PC-9 (cell line): ENCODE results near the gene ATP13A2. TPM values are rescaled to one million over a fixed set of nuclear protein-coding genes. Genes with fewer than 3 reads are reported as not detected.
"Not testable (repeated sequence)": the region's sequence is repeated elsewhere in the genome, so short reads cannot be mapped to it uniquely, and the experiment has no call there.

Source experiments
- BruUV-seq: library from RNA; stranded (reverse); fragments of 400-500 nt; replicated peaks from 2 replicates; lab custom pipeline; 2021; lab: Mats Ljungman, UMichigan
- CTCF ChIA-PET: fragments of 300-600 bp; sonication (Branson Sonifier 250); formaldehyde crosslinking; loops from one replicate; lab custom pipeline; 2022; ENCODE audit warnings: antibody characterized with exemption; lab: Charles Lee
- POLR2A ChIA-PET: fragments of 300-600 bp; sonication (Branson Sonifier 250); formaldehyde crosslinking; loops from one replicate; lab custom pipeline; 2022; ENCODE audit warnings: antibody characterized with exemption; ENCODE audit not compliant: unreplicated experiment; lab: Charles Lee
- DNase-seq, 2 experiments: peaks; one replicate each; pipeline versions ENCODE4 v3.0.0 to v3.0.0-alpha.2; 2015 to 2022; ENCODE audit warnings: mixed read lengths in 1 of 2
- H2AFZ ChIP-seq: fragments of 200-600 bp; sonication (generic); 2 replicates; pipeline ENCODE4 v1.8.1; 2017; ENCODE audit warnings: antibody characterized with exemption
- H3F3A ChIP-seq: fragments of 200-600 bp; sonication (generic); 2 replicates; pipeline ENCODE4 v1.8.1; 2017; ENCODE audit warnings: antibody characterized with exemption, mild to moderate bottlenecking, low read depth; ENCODE audit not compliant: insufficient read depth
- H3K27ac ChIP-seq: fragments of 200-600 bp; sonication (generic); 2 replicates; pipeline ENCODE4 v1.6.1; 2016; ENCODE audit warnings: mixed run types
- H3K27me3 ChIP-seq: fragments of 200-600 bp; sonication (generic); 2 replicates; pipeline ENCODE4 v1.6.1; 2016; ENCODE audit warnings: low read depth, mixed run types; ENCODE audit not compliant: insufficient read depth
- H3K36me3 ChIP-seq: fragments of 200-600 bp; sonication (generic); 2 replicates; pipeline ENCODE4 v1.6.1; 2016; ENCODE audit warnings: low read depth, mixed run types
- H3K4me1 ChIP-seq: fragments of 200-600 bp; sonication (generic); replicated peaks from 2 replicates; pipeline ENCODE4 v1.6.1; 2016; ENCODE audit warnings: mixed run types; ENCODE audit not compliant: insufficient read depth
- H3K4me2 ChIP-seq: fragments of 200-600 bp; sonication (generic); 2 replicates; pipeline ENCODE4 v1.6.1; 2017; ENCODE audit warnings: mixed run types
- H3K4me3 ChIP-seq: fragments of 200-600 bp; sonication (generic); 2 replicates; pipeline ENCODE4 v1.6.1; 2016; ENCODE audit warnings: mixed run types
- H3K79me2 ChIP-seq: fragments of 200-600 bp; sonication (generic); 2 replicates; pipeline ENCODE4 v1.6.1; 2017; ENCODE audit warnings: low read depth, mixed run types
- H3K9me2 ChIP-seq: fragments of 200-600 bp; sonication (generic); 2 replicates; pipeline ENCODE4 v1.8.1; 2017; ENCODE audit warnings: mild to moderate bottlenecking; ENCODE audit not compliant: insufficient read depth
- H3K9me3 ChIP-seq: fragments of 200-600 bp; sonication (generic); 2 replicates; pipeline ENCODE4 v1.8.1; 2016; ENCODE audit warnings: low read depth; ENCODE audit not compliant: insufficient read depth
- H4K20me1 ChIP-seq: fragments of 200-600 bp; sonication (generic); 2 replicates; pipeline ENCODE4 v1.8.1; 2017; ENCODE audit not compliant: insufficient read depth
- EZH2 ChIP-seq: fragments of 200-600 bp; sonication (generic); IDR thresholded peaks from 2 replicates; pipeline ENCODE4 v1.8.0; 2017; ENCODE audit warnings: antibody characterized with exemption, low read depth
- intact Hi-C: fragments of 100-400 bp; cut with micrococcal nuclease; formaldehyde crosslinking; loops from one replicate; pipeline ENCODE4 v1.10.0; 2022; ENCODE audit not compliant: unreplicated experiment
- total RNA-seq: library from RNA; stranded (reverse); gene quantifications from 2 replicates; pipeline ENCODE4 v1.2.3, GENCODE V29; 2021
- TF ChIP-seq, protein P1 (sequence below): fragments of 200-600 bp; sonication (generic); conservative IDR thresholded peaks from 2 replicates; pipeline ENCODE4 v1.6.1; 2017; ENCODE audit warnings: mixed run types, antibody characterized with exemption, mild to moderate bottlenecking, moderate library complexity

ATP13A2 gene
- total RNA-seq, 1 experiment from 2014 or later = 39.9 TPM

DNA sequence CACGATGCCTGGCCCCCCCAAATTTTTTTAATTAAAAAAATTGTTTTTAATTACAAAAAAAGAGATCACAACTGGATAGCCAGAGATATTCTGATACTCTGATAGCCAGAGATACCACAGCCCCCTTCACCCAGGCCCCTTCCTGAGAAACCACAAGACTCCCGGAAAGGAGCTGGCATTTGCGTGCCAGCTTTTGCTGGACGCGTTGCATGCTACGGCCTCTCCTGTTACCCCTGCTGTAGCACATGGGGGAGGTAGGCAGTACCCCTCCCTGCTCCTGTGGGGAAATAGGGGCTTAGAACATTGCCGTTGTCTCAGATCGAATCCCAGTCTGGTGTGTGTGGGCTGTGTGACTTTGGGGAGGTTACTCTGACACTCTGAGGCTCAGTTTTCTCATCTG, 54.0 kb downstream of the ATP13A2 start:
- H4K20me1 ChIP-seq = no peaks in the 10 kb centered on the region
- no peak overlapping the region for H2AFZ ChIP-seq
- DNase-seq = no peak
- H3K9me3 ChIP-seq = no peaks in the 10 kb centered on the region
- H3K79me2 ChIP-seq = no peaks in the 10 kb centered on the region
- BruUV-seq = no TSS peak
- TF ChIP-seq EZH2 = no peak
- TF ChIP-seq, protein P1, sequence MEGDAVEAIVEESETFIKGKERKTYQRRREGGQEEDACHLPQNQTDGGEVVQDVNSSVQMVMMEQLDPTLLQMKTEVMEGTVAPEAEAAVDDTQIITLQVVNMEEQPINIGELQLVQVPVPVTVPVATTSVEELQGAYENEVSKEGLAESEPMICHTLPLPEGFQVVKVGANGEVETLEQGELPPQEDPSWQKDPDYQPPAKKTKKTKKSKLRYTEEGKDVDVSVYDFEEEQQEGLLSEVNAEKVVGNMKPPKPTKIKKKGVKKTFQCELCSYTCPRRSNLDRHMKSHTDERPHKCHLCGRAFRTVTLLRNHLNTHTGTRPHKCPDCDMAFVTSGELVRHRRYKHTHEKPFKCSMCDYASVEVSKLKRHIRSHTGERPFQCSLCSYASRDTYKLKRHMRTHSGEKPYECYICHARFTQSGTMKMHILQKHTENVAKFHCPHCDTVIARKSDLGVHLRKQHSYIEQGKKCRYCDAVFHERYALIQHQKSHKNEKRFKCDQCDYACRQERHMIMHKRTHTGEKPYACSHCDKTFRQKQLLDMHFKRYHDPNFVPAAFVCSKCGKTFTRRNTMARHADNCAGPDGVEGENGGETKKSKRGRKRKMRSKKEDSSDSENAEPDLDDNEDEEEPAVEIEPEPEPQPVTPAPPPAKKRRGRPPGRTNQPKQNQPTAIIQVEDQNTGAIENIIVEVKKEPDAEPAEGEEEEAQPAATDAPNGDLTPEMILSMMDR = no peak
- no peaks in the 10 kb centered on the region for H3K9me2 ChIP-seq
- ChIA-PET POLR2A (no interaction called here), CTCF (interaction anchor here (0.6 kb wide), 1 partner anchor 167 kb away, joined by 7 read pairs; no protein-coding TSS in a partner anchor)
- H3K4me2 ChIP-seq = no peak overlapping the region
- H3K4me3 ChIP-seq = no peak overlapping the region
- no peaks in the 10 kb centered on the region for H3K4me1 ChIP-seq
- H3K36me3 ChIP-seq = no peaks in the 10 kb centered on the region
- intact Hi-C loops = loop anchor here (10.0 kb wide), 1 partner anchor 277 kb away; no protein-coding TSS in a partner anchor
- H3F3A ChIP-seq = peaks cover 3% of the 10 kb centered on the region; the same call in 1 of the 2 replicates
- no peak overlapping the region for H3K27ac ChIP-seq
- no peaks in the 10 kb centered on the region for H3K27me3 ChIP-seq

DNA sequence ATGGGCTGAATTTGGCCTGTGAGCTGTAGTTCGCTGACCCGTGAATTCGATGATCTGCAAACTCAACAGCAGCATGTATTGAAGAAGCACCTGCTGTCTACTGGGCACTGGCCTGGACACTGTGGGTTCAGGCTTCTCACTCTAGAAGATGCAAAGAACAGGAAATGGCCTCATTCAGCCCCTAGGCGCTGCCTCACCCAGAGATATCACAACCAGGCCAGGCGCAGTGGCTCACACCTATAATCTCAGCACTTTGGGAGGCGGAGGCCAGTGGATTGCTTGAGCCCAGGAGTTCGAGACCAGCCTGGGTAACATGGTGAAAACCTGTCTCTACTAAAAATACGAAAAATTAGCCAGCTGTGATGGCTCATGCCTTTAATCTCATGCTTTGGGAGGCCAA, 55.0 kb downstream of the ATP13A2 start:
- CTCF ChIA-PET = interaction anchor here (0.6 kb wide), 1 partner anchor 30 kb away, joined by 3 read pairs; no protein-coding TSS in a partner anchor
- no peak overlapping the region for H3K4me3 ChIP-seq
- BruUV-seq = no TSS peak

DNA sequence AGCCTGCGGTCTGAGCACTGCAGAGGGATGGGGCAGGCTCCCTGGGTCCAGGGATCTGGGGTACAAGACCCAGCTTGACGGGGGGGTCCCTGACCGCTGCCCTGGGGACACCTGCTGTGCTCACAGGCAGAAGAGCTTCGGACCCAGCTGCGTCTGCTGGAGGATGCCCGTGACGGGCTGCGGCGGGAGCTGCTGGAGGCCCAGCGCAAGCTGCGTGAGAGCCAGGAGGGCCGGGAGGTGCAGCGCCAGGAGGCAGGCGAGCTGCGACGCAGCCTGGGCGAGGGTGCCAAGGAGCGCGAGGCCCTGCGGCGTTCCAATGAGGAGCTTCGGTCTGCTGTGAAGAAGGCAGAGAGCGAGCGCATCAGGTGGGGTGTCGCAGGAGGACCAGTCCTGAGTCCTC, 56.5 kb downstream of the ATP13A2 start:
- Histone ChIP-seq H3K9me2 (no peaks in the 10 kb centered on the region), H3K4me3 (no peak overlapping the region), H3F3A (no peaks in the 10 kb centered on the region), H3K4me2 (no peak overlapping the region), H3K4me1 (no peaks in the 10 kb centered on the region), H2AFZ (no peak overlapping the region), H3K27ac (no peak overlapping the region), H3K79me2 (no peaks in the 10 kb centered on the region), H3K9me3 (no peaks in the 10 kb centered on the region), H4K20me1 (no peaks in the 10 kb centered on the region), H3K27me3 (no peaks in the 10 kb centered on the region), H3K36me3 (no peaks in the 10 kb centered on the region)
- BruUV-seq = no TSS peak
- POLR2A ChIA-PET = no interaction called here
- TF ChIP-seq EZH2 = no peak
- no peak for DNase-seq
- CTCF ChIA-PET = no interaction called here
- intact Hi-C loops = loop anchor here (10.0 kb wide), 1 partner anchor 280 kb away; no protein-coding TSS in a partner anchor

More for the DNA sequence above, 55.0 kb downstream of the ATP13A2 start:
- no peak for TF ChIP-seq EZH2
- TF ChIP-seq, protein P1 = no peak
- intact Hi-C loops = loop anchor here (10.0 kb wide), 1 partner anchor 278 kb away; no protein-coding TSS in a partner anchor
- Histone ChIP-seq H3F3A (peaks cover 3% of the 10 kb centered on the region; the same call in 1 of the 2 replicates), H3K36me3 (no peaks in the 10 kb centered on the region), H3K4me1 (no peaks in the 10 kb centered on the region), H3K27ac (no peak overlapping the region), H3K9me2 (no peaks in the 10 kb centered on the region), H3K9me3 (no peaks in the 10 kb centered on the region), H2AFZ (no peak overlapping the region), H4K20me1 (no peaks in the 10 kb centered on the region), H3K79me2 (no peaks in the 10 kb centered on the region), H3K4me2 (no peak overlapping the region), H3K27me3 (no peaks in the 10 kb centered on the region)
- POLR2A ChIA-PET = no interaction called here
- DNase-seq = no peak

DNA sequence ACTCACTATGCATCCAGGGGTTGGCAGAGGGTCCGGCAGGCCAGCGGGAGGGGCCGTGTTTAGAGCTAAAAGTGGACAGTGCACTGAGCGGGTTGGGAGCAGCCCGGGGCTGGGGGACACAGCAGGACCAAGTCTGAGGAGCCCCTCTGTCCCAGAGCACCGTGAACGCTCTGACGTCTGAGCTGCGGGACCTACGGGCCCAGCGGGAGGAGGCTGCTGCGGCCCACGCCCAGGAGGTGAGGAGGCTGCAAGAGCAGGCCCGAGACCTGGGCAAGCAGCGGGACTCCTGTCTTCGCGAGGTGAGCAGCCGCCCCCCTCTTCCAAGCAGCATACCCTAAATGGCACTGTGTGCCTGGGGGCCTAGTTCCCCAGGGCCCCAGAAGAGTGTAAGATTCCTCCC, 57.1 kb downstream of the ATP13A2 start:
- CTCF ChIA-PET = interaction anchor here (0.6 kb wide), 1 partner anchor 392 kb away, joined by 4 read pairs; no protein-coding TSS in a partner anchor
- Histone ChIP-seq H3K4me3 (no peak overlapping the region), H4K20me1 (no peaks in the 10 kb centered on the region), H3K9me3 (no peaks in the 10 kb centered on the region), H2AFZ (no peak overlapping the region), H3K79me2 (no peaks in the 10 kb centered on the region), H3K27me3 (no peaks in the 10 kb centered on the region), H3K9me2 (no peaks in the 10 kb centered on the region), H3K27ac (no peak overlapping the region), H3K4me2 (no peak overlapping the region), H3F3A (no peaks in the 10 kb centered on the region), H3K4me1 (no peaks in the 10 kb centered on the region), H3K36me3 (no peaks in the 10 kb centered on the region)
- POLR2A ChIA-PET = no interaction called here
- intact Hi-C loops = loop anchor here (5.0 to 10.0 kb wide), 2 partner anchors 280 to 332 kb away; no protein-coding TSS in a partner anchor
- BruUV-seq = no TSS peak
- TF ChIP-seq EZH2 = no peak
- TF ChIP-seq, protein P1 = no peak
- no peak for DNase-seq

DNA sequence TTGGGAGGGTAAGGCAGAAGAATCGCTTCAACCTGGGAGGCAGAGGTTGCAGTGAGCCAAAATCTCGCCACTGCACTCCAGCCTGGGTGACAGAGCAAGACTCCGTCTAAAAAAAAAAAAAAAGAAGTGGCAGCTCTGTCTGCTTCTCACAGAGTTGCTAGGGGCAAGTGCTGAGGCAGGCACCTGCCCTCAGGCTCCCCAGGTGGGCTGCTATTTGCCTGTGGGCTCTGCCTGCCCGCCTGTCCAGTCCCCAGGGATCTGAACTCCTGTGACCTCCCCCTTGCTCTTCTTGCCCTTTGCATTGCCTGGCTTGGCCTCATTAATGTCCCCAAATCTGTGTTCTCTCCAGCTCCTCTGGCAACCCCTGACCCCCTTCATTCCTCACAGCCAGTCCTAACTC, 59.4 kb downstream of the ATP13A2 start:
- DNase-seq, H3K36me3 ChIP-seq, H3K27ac ChIP-seq, BruUV-seq, H4K20me1 ChIP-seq, H3K4me2 ChIP-seq, H3K79me2 ChIP-seq, H3K9me2 ChIP-seq, H3K4me1 ChIP-seq, POLR2A ChIA-PET, H3K4me3 ChIP-seq, H3K9me3 ChIP-seq, H2AFZ ChIP-seq, H3K27me3 ChIP-seq, H3F3A ChIP-seq: not testable (repeated sequence)
- CTCF ChIA-PET = interaction anchor here (0.6 to 1.4 kb wide), 3 partner anchors 8 to 536 kb away, joined by 9 to 11 read pairs (median 9); no protein-coding TSS in a partner anchor
- intact Hi-C loops = loop anchor here (5.0 to 10.0 kb wide), 2 partner anchors 282 to 330 kb away; no protein-coding TSS in a partner anchor
